Stimulated activated naive CD8-positive, alpha-beta T cell treated with anti-CD3 and anti-CD28 coated beads, Interleukin-15, amount 100 ng/mL, for 72 hours (primary cell): ENCODE results near the gene GCSAML.

Experiments
- ATAC-seq: fragments of 150-1000 bp; cut with Tn5 transposase; 2 replicates; pipeline ENCODE4 v1.10.0; 2021; ENCODE audit warnings: mild to moderate bottlenecking, moderate library complexity
- DNase-seq, 2 donors: peaks; one replicate each; pipeline ENCODE4 v3.0.0; 2021 to 2022
- H3K27ac Mint-ChIP-seq, 2 donors: one replicate each; pipeline ENCODE4 v1.8.0; 2022; ENCODE audit warnings: mild to moderate bottlenecking in 2 of 2, mixed read lengths in 2 of 2, moderate library complexity in 2 of 2
- H3K27me3 Mint-ChIP-seq: one replicate; pipeline ENCODE4 v1.8.0; 2022; ENCODE audit warnings: mixed read lengths
- H3K4me1 Mint-ChIP-seq: one replicate; pipeline ENCODE4 v1.8.0; 2022; ENCODE audit warnings: mild to moderate bottlenecking, mixed read lengths
- H3K4me3 Mint-ChIP-seq, 2 donors: one replicate each; pipeline ENCODE4 v1.8.0; 2022; ENCODE audit warnings: mild to moderate bottlenecking in 2 of 2, mixed read lengths in 2 of 2, moderate library complexity in 1 of 2
- H3K9me3 Mint-ChIP-seq, 2 donors: one replicate each; pipeline ENCODE4 v1.8.0; 2022; ENCODE audit warnings: mixed read lengths in 2 of 2

GCSAML gene

GRCh38 chr1:247548092-247548491, 842 bp upstream of the GCSAML start:
- H3K27ac Mint-ChIP-seq, result no peak overlapping the region

GRCh38 chr1:247551721-247552120, 2.8 kb downstream of the GCSAML start:
- no peak overlapping the region for H3K27ac Mint-ChIP-seq
- ATAC-seq (no peak), DNase-seq (no peak)
- H3K9me3 Mint-ChIP-seq, result no peaks in the 10 kb centered on the region
- H3K4me1 Mint-ChIP-seq, result peaks cover 14% of the 10 kb centered on the region
- H3K27me3 Mint-ChIP-seq, result peaks cover 15% of the 10 kb centered on the region
- no peak overlapping the region for H3K4me3 Mint-ChIP-seq

More at GRCh38 chr1:247548092-247548491, 842 bp upstream of the GCSAML start:
- Mint-ChIP-seq H3K4me3 (peak overlapping the region in 1 of 2 donors; percentile 41), H3K9me3 (no peaks in the 10 kb centered on the region), H3K27me3 (peaks cover 15% of the 10 kb centered on the region), H3K4me1 (peaks cover 14% of the 10 kb centered on the region)
- ATAC-seq (no peak), DNase-seq (no peak)

GRCh38 chr1:247552231-247552630, 3.3 kb downstream of the GCSAML start:
- no peak for DNase-seq
- H3K4me1 Mint-ChIP-seq, result peaks cover 14% of the 10 kb centered on the region
- no peak overlapping the region for H3K27ac Mint-ChIP-seq
- no peak overlapping the region for H3K4me3 Mint-ChIP-seq
- H3K9me3 Mint-ChIP-seq, result no peaks in the 10 kb centered on the region
- peaks cover 11% of the 10 kb centered on the region for H3K27me3 Mint-ChIP-seq
- no peak for ATAC-seq

GRCh38 chr1:247557926-247558674, 9.2 kb downstream of the GCSAML start:
- Mint-ChIP-seq H3K9me3 (no peaks in the 10 kb centered on the region), H3K27me3 (no peaks in the 10 kb centered on the region), H3K4me3 (no peak overlapping the region), H3K27ac (no peak overlapping the region), H3K4me1 (no peaks in the 10 kb centered on the region)
- no peak for ATAC-seq
- DNase-seq, result no peak

GRCh38 chr1:247561711-247562110, 12.8 kb downstream of the GCSAML start:
- Mint-ChIP-seq H3K9me3 (no peaks in the 10 kb centered on the region), H3K4me1 (no peaks in the 10 kb centered on the region), H3K27me3 (no peaks in the 10 kb centered on the region), H3K27ac (no peak overlapping the region), H3K4me3 (no peak overlapping the region)
- ATAC-seq (no peak), DNase-seq (no peak)

GRCh38 chr1:247562198-247562597, 13.3 kb downstream of the GCSAML start:
- no peak for DNase-seq
- Mint-ChIP-seq H3K27ac (no peak overlapping the region), H3K4me3 (no peak overlapping the region), H3K9me3 (no peaks in the 10 kb centered on the region), H3K4me1 (no peaks in the 10 kb centered on the region), H3K27me3 (no peaks in the 10 kb centered on the region)
- no peak for ATAC-seq

- Mint-ChIP-seq H3K27ac (no peak overlapping the region), H3K4me3 (no peak overlapping the region), H3K4me1 (no peaks in the 10 kb centered on the region), H3K27me3 (no peaks in the 10 kb centered on the region), H3K9me3 (peaks cover 16 to 20% of the 10 kb centered on the region in 2 donors)
- DNase-seq, result no peak
- ATAC-seq, result no peak
Measured at GRCh38 chr1:247574236-247574635, 25.3 kb downstream of the GCSAML start.

- no peak for DNase-seq
- Mint-ChIP-seq H3K27ac (no peak overlapping the region), H3K4me1 (no peaks in the 10 kb centered on the region), H3K9me3 (peaks cover 11 to 20% of the 10 kb centered on the region in 2 donors), H3K27me3 (no peaks in the 10 kb centered on the region), H3K4me3 (no peak overlapping the region)
- no peak for ATAC-seq
Measured at GRCh38 chr1:247574664-247575063, 25.7 kb downstream of the GCSAML start.

- no peak for ATAC-seq
Measured at GRCh38 chr1:247576514-247576913, 27.6 kb downstream of the GCSAML start.

GRCh38 chr1:247578946-247579460, 30.1 kb downstream of the GCSAML start:
- Mint-ChIP-seq H3K9me3 (no peaks in the 10 kb centered on the region), H3K4me1 (no peaks in the 10 kb centered on the region), H3K27ac (no peak overlapping the region), H3K4me3 (no peak overlapping the region), H3K27me3 (no peaks in the 10 kb centered on the region)
- ATAC-seq (no peak), DNase-seq (no peak)

More at GRCh38 chr1:247576514-247576913, 27.6 kb downstream of the GCSAML start:
- DNase-seq, result no peak
- Mint-ChIP-seq H3K4me3 (no peak overlapping the region), H3K27me3 (no peaks in the 10 kb centered on the region), H3K9me3 (peaks cover 5 to 10% of the 10 kb centered on the region in 2 donors), H3K4me1 (no peaks in the 10 kb centered on the region), H3K27ac (no peak overlapping the region)

- no peak within 1 kb of the TSS for H3K4me3 Mint-ChIP-seq
- H3K27me3 Mint-ChIP-seq, result peaks cover 27% of the 10 kb centered on the region
- no peak for DNase-seq
- no peak for ATAC-seq
- H3K4me1 Mint-ChIP-seq, result no peaks in the 10 kb centered on the region
- peaks cover 2 to 18% of the 10 kb centered on the region in 2 donors for H3K9me3 Mint-ChIP-seq
- H3K27ac Mint-ChIP-seq, result no peak within 1 kb of the TSS
Measured at GRCh38 chr1:247588060-247588459, 39.1 kb downstream of the GCSAML start, which contains the start of gene OR2G2. Gene OR2G2 (plus strand): TSS chr1:247588360. CDS start chr1:247588360, 0 bp downstream.

- H3K27ac Mint-ChIP-seq, result no peak within 1 kb of the TSS
- H3K9me3 Mint-ChIP-seq, result no peaks in the 10 kb centered on the region
- ATAC-seq (no peak), DNase-seq (no peak)
- H3K27me3 Mint-ChIP-seq, result peaks cover 19% of the 10 kb centered on the region
- H3K4me1 Mint-ChIP-seq, result no peaks in the 10 kb centered on the region
- no peak within 1 kb of the TSS for H3K4me3 Mint-ChIP-seq
Measured at GRCh38 chr1:247605286-247605685, 56.4 kb downstream of the GCSAML start, which contains the start of gene OR2G3. Gene OR2G3 (plus strand): TSS chr1:247605586. CDS start chr1:247605586, 0 bp downstream.

- ATAC-seq, result no peak
- Mint-ChIP-seq H3K27me3 (peaks cover 14% of the 10 kb centered on the region), H3K27ac (no peak overlapping the region), H3K4me1 (no peaks in the 10 kb centered on the region), H3K4me3 (no peak overlapping the region), H3K9me3 (peaks cover 0 to 9% of the 10 kb centered on the region in 2 donors)
- DNase-seq, result no peak
Measured at GRCh38 chr1:247613405-247613804, 64.5 kb downstream of the GCSAML start.

- H3K27me3 Mint-ChIP-seq, result peaks cover 2% of the 10 kb centered on the region
- ATAC-seq (no peak), DNase-seq (no peak)
- H3K9me3 Mint-ChIP-seq, result peaks cover 0 to 9% of the 10 kb centered on the region in 2 donors
- H3K4me1 Mint-ChIP-seq, result no peaks in the 10 kb centered on the region
- no peak overlapping the region for H3K4me3 Mint-ChIP-seq
- no peak overlapping the region for H3K27ac Mint-ChIP-seq
Measured at GRCh38 chr1:247614625-247615024, 65.7 kb downstream of the GCSAML start.
